ENCODE results near the gene NKAIN2. TPM values are rescaled to one million over a fixed set of nuclear protein-coding genes. Genes with fewer than 3 reads are reported as not detected.

Gene NKAIN2
- total RNA-seq, 1 experiment from 2014 or later: not detected

DNA sequence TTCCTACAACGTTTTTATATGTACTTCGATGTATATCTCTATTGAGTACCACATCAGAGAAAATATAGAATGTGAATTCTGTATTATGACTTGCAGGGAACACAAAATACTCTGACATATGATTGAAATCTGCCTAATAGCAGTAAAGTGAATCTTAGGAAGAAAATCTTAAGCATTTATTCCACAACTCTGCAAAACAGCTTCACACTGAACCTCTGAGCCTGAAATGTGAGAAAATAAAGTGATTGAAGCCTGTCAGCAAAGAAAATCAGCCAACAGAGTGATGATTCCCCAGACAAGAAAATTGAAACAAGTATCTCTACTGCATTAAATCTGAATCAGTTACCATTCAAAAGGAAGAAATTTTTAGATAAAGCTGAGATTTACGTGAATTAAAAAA is 659.1 kb downstream of the NKAIN2 start:
- H4K20me1 ChIP-seq (ENCODE audit: insufficient read depth): no peaks in the 10 kb centered on the region
- H2AFZ ChIP-seq (ENCODE audit: low read depth, low read length, poor library complexity, severe bottlenecking): no peak overlapping the region
- ATAC-seq (no peak), DNase-seq (ENCODE audit: low read depth, low spot score) (no peak)
- no peak overlapping the region for H3K4me3 ChIP-seq (replicated peaks in 1 of 2; ENCODE audit: low read depth in 1 of 2, low read length in 2 of 2)
- ChIA-PET CTCF (no interaction called here), POLR2A (no interaction called here), RAD21 (ENCODE audit: low non-redundant PET in 1 of 2, low total read pairs in 2 of 2, uncharacterized antibody in 2 of 2, unreplicated experiment in 2 of 2) (no interaction called here)
- no peaks in the 10 kb centered on the region for H3K36me3 ChIP-seq (ENCODE audit: control insufficient read depth in 1 of 2, insufficient read depth in 2 of 2, low read length in 2 of 2)
- no peaks in the 10 kb centered on the region for H3K9me2 ChIP-seq (ENCODE audit: insufficient read depth)
- no peaks in the 10 kb centered on the region for H3K27me3 ChIP-seq (ENCODE audit: insufficient read depth, low read length)
- BruUV-seq (replicated peaks): no TSS peak
- TF ChIP-seq, protein P1, sequence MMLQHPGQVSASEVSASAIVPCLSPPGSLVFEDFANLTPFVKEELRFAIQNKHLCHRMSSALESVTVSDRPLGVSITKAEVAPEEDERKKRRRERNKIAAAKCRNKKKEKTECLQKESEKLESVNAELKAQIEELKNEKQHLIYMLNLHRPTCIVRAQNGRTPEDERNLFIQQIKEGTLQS (IDR thresholded peaks at IDR 0.05): no peak
- TF ChIP-seq, protein P2, sequence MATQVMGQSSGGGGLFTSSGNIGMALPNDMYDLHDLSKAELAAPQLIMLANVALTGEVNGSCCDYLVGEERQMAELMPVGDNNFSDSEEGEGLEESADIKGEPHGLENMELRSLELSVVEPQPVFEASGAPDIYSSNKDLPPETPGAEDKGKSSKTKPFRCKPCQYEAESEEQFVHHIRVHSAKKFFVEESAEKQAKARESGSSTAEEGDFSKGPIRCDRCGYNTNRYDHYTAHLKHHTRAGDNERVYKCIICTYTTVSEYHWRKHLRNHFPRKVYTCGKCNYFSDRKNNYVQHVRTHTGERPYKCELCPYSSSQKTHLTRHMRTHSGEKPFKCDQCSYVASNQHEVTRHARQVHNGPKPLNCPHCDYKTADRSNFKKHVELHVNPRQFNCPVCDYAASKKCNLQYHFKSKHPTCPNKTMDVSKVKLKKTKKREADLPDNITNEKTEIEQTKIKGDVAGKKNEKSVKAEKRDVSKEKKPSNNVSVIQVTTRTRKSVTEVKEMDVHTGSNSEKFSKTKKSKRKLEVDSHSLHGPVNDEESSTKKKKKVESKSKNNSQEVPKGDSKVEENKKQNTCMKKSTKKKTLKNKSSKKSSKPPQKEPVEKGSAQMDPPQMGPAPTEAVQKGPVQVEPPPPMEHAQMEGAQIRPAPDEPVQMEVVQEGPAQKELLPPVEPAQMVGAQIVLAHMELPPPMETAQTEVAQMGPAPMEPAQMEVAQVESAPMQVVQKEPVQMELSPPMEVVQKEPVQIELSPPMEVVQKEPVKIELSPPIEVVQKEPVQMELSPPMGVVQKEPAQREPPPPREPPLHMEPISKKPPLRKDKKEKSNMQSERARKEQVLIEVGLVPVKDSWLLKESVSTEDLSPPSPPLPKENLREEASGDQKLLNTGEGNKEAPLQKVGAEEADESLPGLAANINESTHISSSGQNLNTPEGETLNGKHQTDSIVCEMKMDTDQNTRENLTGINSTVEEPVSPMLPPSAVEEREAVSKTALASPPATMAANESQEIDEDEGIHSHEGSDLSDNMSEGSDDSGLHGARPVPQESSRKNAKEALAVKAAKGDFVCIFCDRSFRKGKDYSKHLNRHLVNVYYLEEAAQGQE (IDR thresholded peaks at IDR 0.05; ENCODE audit: low read depth): no peak
- no peak for TF ChIP-seq JUND (IDR thresholded peaks at IDR 0.05)
- TF ChIP-seq ZNF274 (IDR thresholded peaks at IDR 0.05; ENCODE audit: low read depth, low read length): no peak
- TF ChIP-seq, protein P3, sequence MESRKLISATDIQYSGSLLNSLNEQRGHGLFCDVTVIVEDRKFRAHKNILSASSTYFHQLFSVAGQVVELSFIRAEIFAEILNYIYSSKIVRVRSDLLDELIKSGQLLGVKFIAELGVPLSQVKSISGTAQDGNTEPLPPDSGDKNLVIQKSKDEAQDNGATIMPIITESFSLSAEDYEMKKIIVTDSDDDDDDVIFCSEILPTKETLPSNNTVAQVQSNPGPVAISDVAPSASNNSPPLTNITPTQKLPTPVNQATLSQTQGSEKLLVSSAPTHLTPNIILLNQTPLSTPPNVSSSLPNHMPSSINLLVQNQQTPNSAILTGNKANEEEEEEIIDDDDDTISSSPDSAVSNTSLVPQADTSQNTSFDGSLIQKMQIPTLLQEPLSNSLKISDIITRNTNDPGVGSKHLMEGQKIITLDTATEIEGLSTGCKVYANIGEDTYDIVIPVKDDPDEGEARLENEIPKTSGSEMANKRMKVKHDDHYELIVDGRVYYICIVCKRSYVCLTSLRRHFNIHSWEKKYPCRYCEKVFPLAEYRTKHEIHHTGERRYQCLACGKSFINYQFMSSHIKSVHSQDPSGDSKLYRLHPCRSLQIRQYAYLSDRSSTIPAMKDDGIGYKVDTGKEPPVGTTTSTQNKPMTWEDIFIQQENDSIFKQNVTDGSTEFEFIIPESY (IDR thresholded peaks at IDR 0.05; ENCODE audit: extremely low read depth, insufficient replicate concordance, low read length): no peak
- no peaks in the 10 kb centered on the region for H3K9me3 ChIP-seq (ENCODE audit: control insufficient read depth in 1 of 2, insufficient read depth in 1 of 2, low read depth in 1 of 2, low read length in 2 of 2)
- no peaks in the 10 kb centered on the region for H3K4me1 ChIP-seq (ENCODE audit: control insufficient read depth in 1 of 2, insufficient read depth in 2 of 2, low read length in 2 of 2)
- no peaks in the 10 kb centered on the region for H3K79me2 ChIP-seq (ENCODE audit: insufficient read depth, low read length)
- no peak overlapping the region for H3K27ac ChIP-seq (ENCODE audit: low read depth, low read length)
- H3K4me2 ChIP-seq (ENCODE audit: low read length): no peak overlapping the region
- intact Hi-C loops (cut with micrococcal nuclease): no loop called here
- H3K9ac ChIP-seq (ENCODE audit: low read length): no peak overlapping the region
